Adipocyte (in vitro differentiated cells): ENCODE data around the gene OTULINL.

Experiments used
- DNase-seq: peaks from one replicate; pipeline ENCODE4 v3.0.0-alpha.2; 2015; ENCODE audit warnings: low read depth
- H3K27me3 ChIP-seq: replicated peaks from 2 replicates; pipeline ENCODE4 v1.7.0; 2013; ENCODE audit warnings: mild to moderate bottlenecking, low read length, moderate library complexity; ENCODE audit not compliant: control insufficient read depth, insufficient read depth
- H3K36me3 ChIP-seq: 2 replicates; pipeline ENCODE4 v1.7.0; 2013; ENCODE audit warnings: low read length, mild to moderate bottlenecking, moderate library complexity; ENCODE audit not compliant: control insufficient read depth, insufficient read depth, severe bottlenecking
- H3K4me1 ChIP-seq: 2 replicates; pipeline ENCODE4 v1.7.0; 2013; ENCODE audit warnings: mild to moderate bottlenecking, low read length, moderate library complexity; ENCODE audit not compliant: control insufficient read depth, insufficient read depth
- H3K4me3 ChIP-seq: 2 replicates; pipeline ENCODE4 v1.7.0; 2013; ENCODE audit warnings: mild to moderate bottlenecking, low read length, moderate library complexity
- H3K9ac ChIP-seq: 2 replicates; pipeline ENCODE4 v1.7.0; 2013; ENCODE audit warnings: mild to moderate bottlenecking, low read length, moderate library complexity
- H3K9me3 ChIP-seq: 2 replicates; pipeline ENCODE4 v1.7.0; 2013; ENCODE audit warnings: mild to moderate bottlenecking, low read length, moderate library complexity; ENCODE audit not compliant: control insufficient read depth

OTULINL gene

DNA sequence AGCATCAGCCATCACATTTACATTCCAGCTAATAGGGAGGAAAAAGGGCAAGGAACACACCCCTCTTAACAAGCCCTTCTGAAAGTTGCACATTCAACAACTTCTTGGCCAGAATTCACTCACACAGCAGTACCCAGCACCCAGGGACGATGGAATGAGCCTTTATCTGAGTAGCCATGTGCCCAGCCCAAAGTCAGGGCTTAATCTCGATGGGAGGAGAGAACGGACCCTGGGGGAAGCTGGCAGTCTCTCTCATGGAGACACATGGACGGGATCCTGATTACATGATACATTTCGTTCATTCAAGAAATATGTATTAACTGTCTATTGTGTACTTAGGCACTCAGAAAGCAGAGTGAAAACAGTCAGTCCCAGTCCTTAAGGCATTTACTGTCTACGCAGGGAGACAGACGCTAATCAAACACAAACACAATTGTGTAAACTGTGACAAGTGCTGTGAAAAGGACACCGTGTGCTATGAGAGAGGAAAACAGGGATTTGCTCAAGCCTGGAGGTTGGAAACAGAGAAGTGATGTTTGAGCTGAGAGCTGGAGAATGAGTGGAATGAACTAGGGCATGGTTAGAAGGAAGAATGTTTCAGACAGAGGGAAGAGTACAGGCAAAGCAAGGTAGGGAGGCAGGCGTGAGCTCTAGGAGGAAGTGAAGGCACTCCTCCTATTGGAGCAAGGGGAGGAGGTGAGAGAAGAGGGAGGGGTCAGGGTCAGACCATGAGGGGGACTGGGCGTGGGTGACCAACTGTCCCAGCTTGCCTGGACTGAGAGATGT lies 7.4 kb downstream of the OTULINL start:
- Histone ChIP-seq H3K4me3 (no peak overlapping the region), H3K4me1 (no peaks in the 10 kb centered on the region), H3K9ac (no peak overlapping the region), H3K27me3 (peaks cover 22% of the 10 kb centered on the region), H3K36me3 (no peaks in the 10 kb centered on the region), H3K9me3 (peaks cover 3% of the 10 kb centered on the region)
- peak; percentile 2 for DNase-seq

DNA sequence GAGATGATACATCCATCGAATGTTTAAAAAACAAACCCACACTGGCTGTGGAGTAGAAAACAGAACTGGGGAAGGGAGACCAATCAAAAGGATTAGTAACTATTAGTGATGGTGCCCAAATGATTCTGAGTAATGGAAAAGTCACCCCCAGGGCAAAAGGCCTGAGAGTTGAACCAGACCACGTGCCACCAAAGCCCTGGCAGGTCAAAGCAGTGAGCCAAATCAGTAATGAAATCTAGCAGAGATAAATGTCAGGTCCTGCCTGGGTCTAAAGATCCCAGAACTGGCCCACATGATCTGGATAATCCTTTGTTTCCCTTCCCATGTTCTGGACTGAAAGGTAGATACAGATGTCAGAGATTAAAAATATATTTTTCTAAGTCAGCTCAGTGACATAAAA lies 9.4 kb downstream of the OTULINL start:
- Histone ChIP-seq H3K4me3 (no peak overlapping the region), H3K4me1 (no peaks in the 10 kb centered on the region), H3K9me3 (no peaks in the 10 kb centered on the region), H3K27me3 (peaks cover 10% of the 10 kb centered on the region), H3K36me3 (no peaks in the 10 kb centered on the region), H3K9ac (no peak overlapping the region)
- DNase-seq, result no peak

DNA sequence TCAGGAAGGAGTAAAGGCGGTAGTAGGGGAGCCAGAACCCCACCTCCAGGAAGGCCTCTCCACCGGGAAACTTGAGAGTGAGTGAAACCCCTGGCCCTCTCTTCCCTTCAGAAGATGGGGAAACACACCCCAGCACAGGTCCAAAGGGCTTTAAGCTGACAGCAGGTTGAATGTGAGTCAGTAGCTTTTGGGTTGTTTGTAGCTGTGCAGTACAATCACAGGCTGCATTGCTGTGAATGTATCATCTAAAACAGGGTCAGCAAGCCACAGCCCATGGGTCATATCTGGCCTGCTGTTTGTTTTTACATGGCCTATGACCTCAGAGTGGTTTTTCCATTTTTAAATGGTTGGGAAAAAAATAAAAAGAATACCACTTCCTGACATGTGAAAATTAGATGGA lies 10.0 kb downstream of the OTULINL start:
- H3K9ac ChIP-seq, result no peak overlapping the region
- H3K4me1 ChIP-seq, result no peaks in the 10 kb centered on the region
- H3K4me3 ChIP-seq, result no peak overlapping the region
- peaks cover 7% of the 10 kb centered on the region for H3K27me3 ChIP-seq
- no peaks in the 10 kb centered on the region for H3K36me3 ChIP-seq
- no peak for DNase-seq
- H3K9me3 ChIP-seq, result no peaks in the 10 kb centered on the region

DNA sequence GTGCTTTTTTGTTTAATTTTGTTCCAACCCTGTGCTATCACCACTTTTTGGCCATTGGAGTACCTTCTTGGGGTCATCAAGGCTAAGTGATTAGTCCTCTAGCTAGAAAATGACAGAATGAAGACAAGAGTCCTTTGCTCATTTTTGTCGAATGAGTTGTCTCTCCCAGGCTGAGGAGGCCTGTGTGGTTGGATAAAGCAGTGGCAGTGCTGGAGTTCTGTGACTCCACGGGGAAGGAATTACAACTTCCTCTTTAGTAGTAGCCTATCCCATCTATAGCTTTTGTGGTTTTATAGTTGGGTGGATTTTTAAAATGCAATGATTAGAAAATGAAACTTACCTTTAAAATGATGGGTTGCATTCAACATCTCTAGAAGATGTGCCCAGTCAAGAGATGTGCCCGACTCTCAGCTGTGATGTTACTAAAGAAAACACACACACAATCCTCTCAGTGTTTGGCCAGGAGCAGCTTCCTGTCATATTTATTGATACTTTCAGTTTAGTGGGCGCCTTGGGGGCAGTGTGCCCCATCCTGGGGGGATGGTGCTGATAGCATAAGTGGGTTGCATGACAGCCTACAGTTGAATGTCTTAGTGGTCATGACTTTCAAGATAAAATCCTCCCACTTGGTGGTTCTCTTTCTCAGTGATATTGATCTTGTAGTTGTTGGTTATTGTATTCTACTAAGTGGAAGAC lies 11.9 kb downstream of the OTULINL start:
- Histone ChIP-seq H3K9ac (no peak overlapping the region), H3K9me3 (no peaks in the 10 kb centered on the region), H3K4me3 (no peak overlapping the region), H3K4me1 (no peaks in the 10 kb centered on the region), H3K27me3 (peaks cover 8% of the 10 kb centered on the region), H3K36me3 (no peaks in the 10 kb centered on the region)
- DNase-seq, result no peak

DNA sequence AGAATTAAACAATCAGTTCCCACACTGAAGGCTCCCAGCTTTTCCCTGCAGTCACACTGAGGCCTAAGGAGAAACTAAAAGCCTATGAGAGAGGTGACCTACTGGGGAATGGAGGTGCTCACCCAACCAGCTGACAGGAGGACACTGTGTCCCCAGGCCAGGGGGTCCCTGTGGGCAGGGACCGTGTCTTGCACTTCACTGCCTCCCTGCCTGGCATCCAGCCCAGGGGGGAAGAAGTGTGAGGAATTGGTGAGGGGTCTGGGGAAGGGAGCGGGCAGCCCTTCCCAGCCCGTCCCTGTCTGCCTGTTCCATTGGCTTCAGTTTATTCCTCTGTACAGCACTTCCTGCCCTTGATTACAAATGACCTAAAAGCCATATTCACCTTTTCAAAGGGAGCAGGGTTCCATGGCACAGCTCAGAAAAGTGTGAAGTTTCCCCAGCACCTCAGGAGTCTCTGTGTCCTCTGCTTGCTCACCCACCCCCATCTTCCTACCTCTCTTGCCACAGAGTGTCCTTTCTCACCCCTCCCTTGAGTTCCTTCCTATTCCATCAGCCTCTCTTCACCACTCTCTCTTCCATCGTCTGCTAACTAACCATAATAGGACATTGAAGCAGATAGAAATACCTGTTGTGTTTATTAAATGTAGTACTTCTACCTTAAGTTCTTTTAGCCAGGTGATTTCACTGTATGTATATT lies 12.9 kb downstream of the OTULINL start:
- H3K9ac ChIP-seq, result no peak overlapping the region
- peaks cover 8% of the 10 kb centered on the region for H3K27me3 ChIP-seq
- no peaks in the 10 kb centered on the region for H3K36me3 ChIP-seq
- no peak for DNase-seq
- no peak overlapping the region for H3K4me3 ChIP-seq
- H3K9me3 ChIP-seq, result no peaks in the 10 kb centered on the region
- no peaks in the 10 kb centered on the region for H3K4me1 ChIP-seq

DNA sequence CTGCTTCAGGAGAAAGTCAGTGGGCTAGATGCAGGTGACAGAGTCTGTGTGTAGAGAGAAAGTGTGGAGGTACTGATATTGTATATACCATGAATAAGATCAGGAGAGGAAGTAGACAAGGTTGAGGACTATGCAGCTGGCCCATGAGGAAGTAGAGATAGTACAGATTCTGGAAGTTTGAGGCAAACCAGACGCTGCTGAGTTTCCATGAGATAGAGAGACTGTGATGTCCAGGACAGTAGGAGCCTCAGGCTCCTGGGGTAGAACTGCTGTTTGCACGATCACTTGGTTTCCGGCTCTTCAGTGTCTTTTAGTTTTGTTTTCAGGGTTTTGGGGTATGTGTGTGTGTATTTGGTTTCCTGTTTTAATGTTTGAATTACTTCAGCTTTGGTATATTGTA lies 13.6 kb downstream of the OTULINL start:
- Histone ChIP-seq H3K27me3 (peaks cover 8% of the 10 kb centered on the region), H3K4me3 (no peak overlapping the region), H3K36me3 (no peaks in the 10 kb centered on the region), H3K4me1 (no peaks in the 10 kb centered on the region), H3K9ac (no peak overlapping the region), H3K9me3 (no peaks in the 10 kb centered on the region)
- no peak for DNase-seq

DNA sequence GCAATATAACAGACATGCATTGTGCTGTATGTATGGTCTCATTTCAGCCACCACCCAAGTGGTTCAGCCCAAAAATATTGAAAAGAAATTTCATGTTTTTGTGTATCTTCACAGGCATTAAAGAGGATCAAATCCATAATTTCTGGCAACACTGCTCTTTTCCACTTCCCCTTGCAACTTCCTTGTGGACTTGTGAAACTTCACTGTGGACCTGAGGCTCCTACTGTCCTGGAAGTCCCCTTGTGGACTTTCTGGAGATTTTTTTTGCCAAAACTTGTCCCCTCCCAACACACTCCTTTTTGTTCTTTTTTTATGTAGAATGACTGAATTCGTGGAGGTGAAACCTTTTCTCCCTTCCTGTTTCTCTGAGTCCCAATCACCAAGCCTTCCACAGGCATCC lies 14.3 kb downstream of the OTULINL start:
- H3K4me1 ChIP-seq, result no peaks in the 10 kb centered on the region
- no peak for DNase-seq
- H3K9me3 ChIP-seq, result no peaks in the 10 kb centered on the region
- H3K4me3 ChIP-seq, result no peak overlapping the region
- no peak overlapping the region for H3K9ac ChIP-seq
- H3K27me3 ChIP-seq, result peaks cover 8% of the 10 kb centered on the region
- no peaks in the 10 kb centered on the region for H3K36me3 ChIP-seq

DNA sequence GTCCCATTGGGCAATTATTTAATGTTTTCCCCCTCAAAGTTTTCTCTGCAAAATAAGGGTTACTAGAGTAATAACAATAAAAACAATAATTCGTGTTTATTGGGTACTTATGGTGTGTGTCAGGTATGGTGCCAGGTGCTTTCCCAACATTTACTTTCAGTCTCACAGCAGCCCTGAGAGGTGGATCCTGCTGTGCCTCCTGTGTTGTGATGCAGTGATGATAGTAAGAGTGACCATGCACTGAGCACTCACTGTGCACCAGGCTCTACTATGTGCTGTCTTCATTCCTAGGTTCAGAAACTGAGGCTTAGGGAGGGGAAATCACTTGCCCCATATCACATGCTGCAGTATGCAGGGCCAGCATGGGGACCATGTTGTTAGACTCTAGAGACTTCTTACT lies 15.5 kb downstream of the OTULINL start:
- no peak overlapping the region for H3K4me3 ChIP-seq
- no peaks in the 10 kb centered on the region for H3K4me1 ChIP-seq
- peaks cover 6% of the 10 kb centered on the region for H3K27me3 ChIP-seq
- H3K9me3 ChIP-seq, result no peaks in the 10 kb centered on the region
- H3K9ac ChIP-seq, result no peak overlapping the region
- no peaks in the 10 kb centered on the region for H3K36me3 ChIP-seq
- no peak for DNase-seq

DNA sequence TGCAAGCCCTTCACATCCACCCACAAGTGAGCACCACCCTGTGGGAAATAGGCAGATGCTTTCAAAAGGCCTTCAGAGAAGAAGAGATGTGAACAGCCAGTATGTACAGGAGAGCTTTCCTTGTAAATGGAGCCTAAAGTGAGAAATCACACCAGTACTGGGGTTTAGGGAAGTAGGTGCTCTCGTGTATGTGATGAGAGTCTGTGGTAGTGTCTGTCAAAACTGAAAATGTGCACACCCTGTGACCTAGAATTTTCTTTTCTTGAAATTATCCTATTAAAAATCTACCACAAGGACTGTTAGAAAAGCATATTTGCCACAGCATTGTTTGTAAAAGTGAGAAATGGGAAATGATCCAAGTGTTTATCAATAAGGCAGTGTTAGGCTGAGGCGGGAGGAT lies 16.6 kb downstream of the OTULINL start:
- DNase-seq, result no peak
- Histone ChIP-seq H3K36me3 (no peaks in the 10 kb centered on the region), H3K27me3 (peaks cover 4% of the 10 kb centered on the region), H3K4me1 (no peaks in the 10 kb centered on the region), H3K9ac (no peak overlapping the region), H3K9me3 (no peaks in the 10 kb centered on the region), H3K4me3 (no peak overlapping the region)

DNA sequence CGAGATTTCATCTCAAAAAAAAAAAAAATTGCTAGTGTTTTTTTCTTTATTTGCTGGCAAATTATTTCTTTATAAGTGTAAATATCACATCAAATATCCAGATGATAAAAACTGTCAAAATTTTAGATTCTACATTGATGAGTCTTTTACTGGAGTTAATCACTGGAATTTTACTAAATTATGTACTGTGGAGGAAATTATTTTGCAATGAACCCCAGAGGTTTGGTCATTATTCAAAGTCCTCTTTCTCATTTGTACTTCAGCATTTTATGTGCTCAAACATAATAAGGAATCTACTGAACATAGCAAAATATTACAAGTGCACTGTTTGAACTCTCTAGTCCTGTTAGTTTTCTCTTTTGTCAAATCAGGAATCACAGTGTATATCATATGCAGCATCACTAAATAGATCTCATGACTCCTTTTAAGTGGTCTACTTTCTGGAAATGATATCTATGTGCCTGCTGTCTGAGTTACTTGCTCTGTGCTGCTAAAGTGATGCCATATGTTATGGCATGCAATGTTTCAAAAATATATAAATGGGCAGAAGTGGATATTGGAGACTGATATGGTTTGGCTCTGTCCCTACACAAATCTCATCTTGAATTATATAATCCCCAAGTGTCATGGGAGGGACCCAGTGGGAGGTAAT lies 18.0 kb downstream of the OTULINL start:
- Histone ChIP-seq H3K9me3 (no peaks in the 10 kb centered on the region), H3K36me3 (no peaks in the 10 kb centered on the region), H3K4me1 (no peaks in the 10 kb centered on the region), H3K9ac (no peak overlapping the region), H3K4me3 (no peak overlapping the region), H3K27me3 (peaks cover 4% of the 10 kb centered on the region)
- no peak for DNase-seq

DNA sequence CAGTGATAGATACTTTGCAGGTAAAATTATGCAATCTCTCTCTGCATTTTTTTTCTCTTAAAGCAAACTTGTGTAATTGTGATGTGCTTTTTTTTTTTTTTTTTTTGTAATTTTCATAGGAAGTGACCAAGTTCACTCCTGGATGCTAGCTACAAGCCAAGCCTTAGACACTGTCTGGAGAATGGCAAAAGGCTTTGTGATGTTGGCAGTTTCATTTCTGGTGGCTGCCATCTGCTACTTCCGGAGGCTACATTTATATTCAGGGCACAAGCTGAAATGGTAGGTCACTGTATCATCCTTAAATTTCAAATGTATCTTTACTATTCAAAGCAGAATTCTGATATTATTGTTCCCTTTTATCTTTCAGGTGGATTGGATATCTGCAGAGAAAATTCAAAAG lies 19.3 kb downstream of the OTULINL start:
- Histone ChIP-seq H3K27me3 (peaks cover 4% of the 10 kb centered on the region), H3K9ac (no peak overlapping the region), H3K36me3 (no peaks in the 10 kb centered on the region), H3K4me1 (no peaks in the 10 kb centered on the region), H3K9me3 (peaks cover 2% of the 10 kb centered on the region), H3K4me3 (no peak overlapping the region)
- no peak for DNase-seq
